ENCODE results near the gene HCN2. TPM values are rescaled to one million over a fixed set of nuclear protein-coding genes. Genes with fewer than 3 reads are reported as not detected.
"Not testable (repeated sequence)": the region's sequence is repeated elsewhere in the genome, so short reads cannot be mapped to it uniquely, and the experiment has no call there.

Gene HCN2
- total RNA-seq, 1 experiment from 2014 or later = 0.04 TPM

DNA sequence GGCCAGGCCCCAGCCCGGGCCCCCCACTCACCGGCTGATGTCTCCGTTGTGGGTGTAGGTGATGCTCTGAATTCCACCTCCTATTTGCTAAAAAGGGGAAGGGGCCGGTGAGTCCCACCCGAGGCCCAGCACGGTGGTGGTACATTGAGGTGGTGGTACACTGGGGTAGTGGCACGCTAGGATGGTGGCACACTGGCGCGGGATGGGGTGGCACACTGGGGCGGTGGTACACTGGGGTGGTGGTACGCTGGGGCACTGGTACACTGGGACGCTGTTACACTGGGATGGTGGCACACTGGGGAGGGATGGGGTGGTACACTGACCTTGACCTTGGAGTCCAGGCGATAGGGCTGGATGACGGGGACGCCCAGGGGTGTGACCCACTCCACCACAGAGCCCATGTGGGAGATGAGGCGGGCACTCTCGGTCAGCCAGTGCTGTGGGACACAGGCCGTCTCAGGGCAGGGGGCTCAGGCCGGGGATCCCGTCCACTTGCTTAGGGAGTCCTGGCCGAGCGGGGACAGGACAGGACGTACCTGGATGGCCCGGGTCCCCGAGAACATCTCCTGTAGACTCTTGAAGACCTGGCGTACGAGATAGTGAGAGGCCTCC is 29.1 kb downstream of the HCN2 start:
- Histone ChIP-seq H3K4me2 (ENCODE audit: low read length) (no peak overlapping the region), H3K27ac (ENCODE audit: low read length) (no peak overlapping the region), H3K27me3 (ENCODE audit: low read length) (no peaks in the 10 kb centered on the region), H4K20me1 (ENCODE audit: low read length) (no peaks in the 10 kb centered on the region), H3K79me2 (ENCODE audit: low read length) (no peaks in the 10 kb centered on the region), H3K4me1 (ENCODE audit: insufficient read depth, low read length) (no peaks in the 10 kb centered on the region), H3K9me2 (replicated peaks; ENCODE audit: low read length) (no peaks in the 10 kb centered on the region), H3K9me3 (ENCODE audit: low read length) (no peaks in the 10 kb centered on the region), H2AFZ (ENCODE audit: low read length) (no peak overlapping the region), H3K9ac (ENCODE audit: low read length) (no peak overlapping the region), H3K36me3 (ENCODE audit: low read depth, low read length) (no peaks in the 10 kb centered on the region), H3F3A (ENCODE audit: low read length, unreplicated experiment) (no peaks in the 10 kb centered on the region), H3K4me3 (ENCODE audit: low read length) (no peak overlapping the region)
- DNase-seq (no peak), ATAC-seq (no peak)
- no TSS peak for BruUV-seq (replicated peaks)
- intact Hi-C loops (cut with micrococcal nuclease) = no loop called here
- POLR2A ChIA-PET (ENCODE audit: unreplicated experiment) = no interaction called here
- TF ChIP-seq EZH2phosphoT487 (IDR thresholded peaks at IDR 0.05; ENCODE audit: borderline replicate concordance, low read length) (no peak), EZH2 (IDR thresholded peaks at IDR 0.05; ENCODE audit: low read length, unreplicated experiment) (no peak)
- CTCF ChIA-PET = no interaction called here

DNA sequence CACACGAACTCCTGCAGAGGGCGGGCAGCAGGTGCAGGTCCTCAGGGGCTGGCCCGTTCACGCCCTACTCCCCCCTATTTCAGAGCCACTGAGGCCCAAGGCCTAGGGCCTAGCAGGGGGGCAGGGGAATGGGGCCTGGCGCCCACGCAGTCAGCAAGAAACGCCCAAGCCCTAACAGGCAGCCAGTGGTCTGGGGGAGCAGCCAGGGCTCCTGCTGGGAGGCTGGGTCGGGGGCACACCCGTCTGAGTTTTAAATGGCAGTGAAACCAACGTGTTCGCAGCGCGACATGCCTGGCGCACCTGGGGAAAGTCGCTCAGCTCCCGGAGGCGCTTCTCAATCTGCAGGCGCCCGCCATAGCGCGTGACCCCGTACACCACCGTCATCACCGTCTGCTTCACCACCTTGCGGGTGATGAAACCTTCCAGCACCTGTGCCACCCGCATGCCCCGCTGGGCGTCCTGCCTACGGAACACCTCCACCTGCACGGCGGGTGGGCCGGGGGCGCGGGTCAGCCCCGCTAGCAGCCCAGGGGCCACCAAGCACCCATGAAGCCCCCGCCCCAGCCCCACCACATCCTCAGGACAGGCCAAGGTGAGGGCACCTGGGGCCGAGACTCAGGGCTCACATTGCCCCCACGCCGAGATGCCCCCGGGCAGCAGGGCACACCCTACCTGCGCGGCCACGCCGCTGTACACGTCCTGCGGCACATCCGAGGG is 29.8 kb downstream of the HCN2 start:
- intact Hi-C loops (cut with micrococcal nuclease) = no loop called here
- Histone ChIP-seq H3K9me3 (ENCODE audit: low read length) (no peaks in the 10 kb centered on the region), H3K4me1 (ENCODE audit: insufficient read depth, low read length) (no peaks in the 10 kb centered on the region), H3K27me3 (ENCODE audit: low read length) (no peaks in the 10 kb centered on the region), H3K36me3 (ENCODE audit: low read depth, low read length) (no peaks in the 10 kb centered on the region), H2AFZ (ENCODE audit: low read length) (no peak overlapping the region), H3K27ac (ENCODE audit: low read length) (no peak overlapping the region), H3K79me2 (ENCODE audit: low read length) (no peaks in the 10 kb centered on the region), H3F3A (ENCODE audit: low read length, unreplicated experiment) (no peaks in the 10 kb centered on the region), H4K20me1 (ENCODE audit: low read length) (no peaks in the 10 kb centered on the region), H3K9me2 (replicated peaks; ENCODE audit: low read length) (no peaks in the 10 kb centered on the region), H3K9ac (ENCODE audit: low read length) (no peak overlapping the region), H3K4me3 (ENCODE audit: low read length) (no peak overlapping the region), H3K4me2 (ENCODE audit: low read length) (no peak overlapping the region)
- TF ChIP-seq, protein P1, sequence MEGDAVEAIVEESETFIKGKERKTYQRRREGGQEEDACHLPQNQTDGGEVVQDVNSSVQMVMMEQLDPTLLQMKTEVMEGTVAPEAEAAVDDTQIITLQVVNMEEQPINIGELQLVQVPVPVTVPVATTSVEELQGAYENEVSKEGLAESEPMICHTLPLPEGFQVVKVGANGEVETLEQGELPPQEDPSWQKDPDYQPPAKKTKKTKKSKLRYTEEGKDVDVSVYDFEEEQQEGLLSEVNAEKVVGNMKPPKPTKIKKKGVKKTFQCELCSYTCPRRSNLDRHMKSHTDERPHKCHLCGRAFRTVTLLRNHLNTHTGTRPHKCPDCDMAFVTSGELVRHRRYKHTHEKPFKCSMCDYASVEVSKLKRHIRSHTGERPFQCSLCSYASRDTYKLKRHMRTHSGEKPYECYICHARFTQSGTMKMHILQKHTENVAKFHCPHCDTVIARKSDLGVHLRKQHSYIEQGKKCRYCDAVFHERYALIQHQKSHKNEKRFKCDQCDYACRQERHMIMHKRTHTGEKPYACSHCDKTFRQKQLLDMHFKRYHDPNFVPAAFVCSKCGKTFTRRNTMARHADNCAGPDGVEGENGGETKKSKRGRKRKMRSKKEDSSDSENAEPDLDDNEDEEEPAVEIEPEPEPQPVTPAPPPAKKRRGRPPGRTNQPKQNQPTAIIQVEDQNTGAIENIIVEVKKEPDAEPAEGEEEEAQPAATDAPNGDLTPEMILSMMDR (conservative IDR thresholded peaks at IDR 0.05; ENCODE audit: low read depth, low read length) = no peak
- TF ChIP-seq EZH2phosphoT487 (IDR thresholded peaks at IDR 0.05; ENCODE audit: borderline replicate concordance, low read length) (no peak), EZH2 (IDR thresholded peaks at IDR 0.05; ENCODE audit: low read length, unreplicated experiment) (no peak)
- ChIA-PET POLR2A (ENCODE audit: unreplicated experiment) (no interaction called here), CTCF (no interaction called here)
- no TSS peak for BruUV-seq (replicated peaks)
- DNase-seq (no peak), ATAC-seq (no peak)

DNA sequence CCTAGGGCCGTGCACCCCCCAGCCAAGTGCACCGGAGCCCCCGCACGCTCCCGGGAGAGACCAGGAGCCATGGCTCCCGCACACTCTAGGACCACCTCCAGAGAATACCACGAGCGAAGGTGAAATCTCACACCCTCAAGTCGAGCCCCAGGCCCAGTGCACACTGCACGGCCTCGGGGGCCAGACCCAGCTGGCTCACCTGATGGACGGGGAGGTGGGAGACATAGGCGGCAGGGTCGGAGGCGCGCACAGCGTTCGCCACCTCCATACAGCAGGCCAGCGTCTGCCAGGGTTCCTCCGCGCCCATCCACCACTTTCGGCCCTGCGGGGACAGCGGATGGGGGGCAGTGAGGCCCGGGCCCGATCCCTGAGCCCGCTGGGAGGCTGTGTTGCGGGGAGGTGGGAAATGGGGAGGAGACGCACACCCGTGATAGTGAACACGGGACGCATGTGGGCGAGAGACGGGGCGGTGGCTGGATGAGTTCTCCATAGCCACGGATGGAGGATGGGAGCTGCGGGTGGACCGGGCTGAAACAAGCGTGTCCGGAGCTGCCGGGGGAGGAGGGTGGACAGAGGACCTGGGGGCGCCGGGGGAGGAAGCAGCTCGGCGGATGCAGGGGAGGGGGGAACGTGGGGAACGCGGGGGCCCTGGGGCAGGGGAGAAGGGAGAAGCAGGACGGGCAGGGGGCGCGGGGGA is 30.6 kb downstream of the HCN2 start:
- Histone ChIP-seq H3K79me2 (ENCODE audit: low read length) (no peaks in the 10 kb centered on the region), H3K4me3 (ENCODE audit: low read length) (no peak overlapping the region), H3K9ac (ENCODE audit: low read length) (no peak overlapping the region), H3K36me3 (ENCODE audit: low read depth, low read length) (no peaks in the 10 kb centered on the region), H2AFZ (ENCODE audit: low read length) (no peak overlapping the region), H3K4me2 (ENCODE audit: low read length) (no peak overlapping the region), H3K27me3 (ENCODE audit: low read length) (no peaks in the 10 kb centered on the region), H3K27ac (ENCODE audit: low read length) (no peak overlapping the region), H3K9me2 (replicated peaks; ENCODE audit: low read length) (no peaks in the 10 kb centered on the region), H3K4me1 (ENCODE audit: insufficient read depth, low read length) (no peaks in the 10 kb centered on the region), H3F3A (ENCODE audit: low read length, unreplicated experiment) (no peaks in the 10 kb centered on the region), H3K9me3 (ENCODE audit: low read length) (no peaks in the 10 kb centered on the region), H4K20me1 (ENCODE audit: low read length) (no peaks in the 10 kb centered on the region)
- intact Hi-C loops (cut with micrococcal nuclease) = no loop called here
- ATAC-seq = no peak
- no peak for DNase-seq
- POLR2A ChIA-PET (ENCODE audit: unreplicated experiment) = no interaction called here
- no TSS peak for BruUV-seq (replicated peaks)
- CTCF ChIA-PET = no interaction called here
- TF ChIP-seq EZH2 (IDR thresholded peaks at IDR 0.05; ENCODE audit: low read length, unreplicated experiment) = no peak
- TF ChIP-seq, protein P1 (conservative IDR thresholded peaks at IDR 0.05; ENCODE audit: low read depth, low read length) = no peak

DNA sequence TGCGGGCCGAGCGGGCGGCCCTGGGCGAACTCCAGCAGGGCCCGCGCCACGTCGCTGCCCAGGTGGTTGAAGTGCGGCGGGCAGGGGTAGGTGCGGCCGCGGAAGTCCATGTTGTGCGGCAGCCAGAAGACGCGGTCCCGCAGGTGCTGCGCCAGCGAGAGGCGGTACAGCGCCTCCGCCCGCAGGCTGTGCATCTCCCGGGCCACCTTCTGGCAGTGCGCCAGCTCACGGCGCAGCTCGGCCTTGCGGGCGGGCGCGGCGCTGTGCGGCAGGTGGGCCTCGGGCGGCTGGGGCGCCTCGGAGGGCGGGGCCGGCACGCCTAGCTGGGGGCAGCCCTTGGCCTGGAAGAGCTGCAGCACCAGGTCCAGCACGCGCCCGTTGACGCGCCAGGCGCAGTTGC is 31.5 kb downstream of the HCN2 start:
- CTCF ChIA-PET = not testable (repeated sequence)

More for the DNA sequence above, 31.5 kb downstream of the HCN2 start:
- H3K27me3 ChIP-seq (ENCODE audit: low read length); H3K4me2 ChIP-seq (ENCODE audit: low read length); H2AFZ ChIP-seq (ENCODE audit: low read length); H3K9ac ChIP-seq (ENCODE audit: low read length); POLR2A ChIA-PET (ENCODE audit: unreplicated experiment); H3K4me1 ChIP-seq (ENCODE audit: insufficient read depth, low read length); H4K20me1 ChIP-seq (ENCODE audit: low read length); BruUV-seq (replicated peaks); H3K9me2 ChIP-seq (replicated peaks; ENCODE audit: low read length); H3K4me3 ChIP-seq (ENCODE audit: low read length); H3K27ac ChIP-seq (ENCODE audit: low read length); H3K9me3 ChIP-seq (ENCODE audit: low read length); ATAC-seq; H3F3A ChIP-seq (ENCODE audit: low read length, unreplicated experiment); H3K79me2 ChIP-seq (ENCODE audit: low read length); intact Hi-C loops (cut with micrococcal nuclease); H3K36me3 ChIP-seq (ENCODE audit: low read depth, low read length); DNase-seq: not testable (repeated sequence)
